H1 (cell line): ENCODE data around the gene MAP4K4. TPM values are rescaled to one million over a fixed set of nuclear protein-coding genes. Genes with fewer than 3 reads are reported as not detected.

Experiments
- CTCF ChIA-PET: fragments of 300-600 bp; sonication (Branson Sonifier 250); formaldehyde crosslinking; loops from one replicate; lab custom pipeline; 2021; ENCODE audit not compliant: partially characterized antibody; lab: Charles Lee
- POLR2A ChIA-PET: fragments of 300-600 bp; sonication (Branson Sonifier 250); formaldehyde crosslinking; loops from one replicate; lab custom pipeline; 2021; ENCODE audit warnings: inconsistent platforms; ENCODE audit not compliant: partially characterized antibody; lab: Charles Lee
- DNase-seq, 2 experiments: peaks; one replicate each; pipeline versions ENCODE4 v3.0.0 to v3.0.0-alpha.2; 2010 to 2022; ENCODE audit warnings: low spot score in 2 of 2, low read depth in 1 of 2, mixed read lengths in 1 of 2
- FAIRE-seq: peaks from 2 replicates; lab custom pipeline; 2011; peaks lifted over from hg19 to GRCh38; lab: Jason Lieb, UNC
- H2AFZ ChIP-seq: 2 replicates; pipeline ENCODE4 v1.8.1; 2012; ENCODE audit warnings: low read length, inconsistent platforms
- H2AK5ac ChIP-seq: 2 replicates; pipeline ENCODE4 v1.6.1; 2013; ENCODE audit warnings: low read depth, low read length
- H2BK120ac ChIP-seq: replicated peaks from 2 replicates; pipeline ENCODE3; 2013; ENCODE audit warnings: low read depth, low read length, inconsistent platforms
- H2BK12ac ChIP-seq: 2 replicates; pipeline ENCODE4 v1.6.1; 2013; ENCODE audit warnings: low read depth, low read length
- H2BK15ac ChIP-seq: 2 replicates; pipeline ENCODE4 v1.6.1; 2013; ENCODE audit warnings: low read length
- H2BK20ac ChIP-seq: 2 replicates; pipeline ENCODE4 v1.6.1; 2013; ENCODE audit warnings: low read length
- H2BK5ac ChIP-seq: 2 replicates; pipeline ENCODE4 v1.6.1; 2013; ENCODE audit warnings: low read depth, low read length
- H3K14ac ChIP-seq: 2 replicates; pipeline ENCODE4 v1.6.1; 2013; ENCODE audit warnings: inconsistent platforms; ENCODE audit not compliant: insufficient read length
- H3K18ac ChIP-seq: 2 replicates; pipeline ENCODE4 v1.6.1; 2013; ENCODE audit warnings: low read length; ENCODE audit errors: extremely low read depth
- H3K23ac ChIP-seq: 2 replicates; pipeline ENCODE4 v1.6.1; 2013; ENCODE audit warnings: inconsistent platforms; ENCODE audit not compliant: insufficient read length
- H3K23me2 ChIP-seq: 2 replicates; pipeline ENCODE4 v1.6.1; 2013; ENCODE audit warnings: low read depth, low read length
- H3K27ac ChIP-seq: 2 replicates; pipeline ENCODE4 v1.6.1; 2011; ENCODE audit warnings: low read depth, low read length, inconsistent platforms
- H3K27me3 ChIP-seq, 4 experiments: replicated peaks in 1 of 4; 1 replicate in 1 of 4; 2 replicates in 3 of 4; pipeline versions ENCODE4 v1.6.1 to v1.8.1; 2011 to 2013; ENCODE audit warnings: low read length in 3 of 4, mild to moderate bottlenecking in 3 of 4, inconsistent platforms in 2 of 4, mixed read lengths in 2 of 4, moderate library complexity in 1 of 4; ENCODE audit not compliant: control insufficient read depth in 3 of 4, insufficient read depth in 3 of 4; ENCODE audit errors: extremely low read depth in 1 of 4
- H3K36me3 ChIP-seq, 4 experiments: 2 replicates each; pipeline versions ENCODE4 v1.6.1 to v1.8.1; 2011 to 2013; ENCODE audit warnings: mild to moderate bottlenecking in 4 of 4, low read length in 3 of 4, moderate library complexity in 2 of 4, control low read depth in 1 of 4, inconsistent platforms in 1 of 4; ENCODE audit not compliant: insufficient read depth in 4 of 4, control insufficient read depth in 2 of 4
- H3K4ac ChIP-seq: replicated peaks from 2 replicates; pipeline ENCODE3; 2013; ENCODE audit warnings: low read length, low read depth, mixed read lengths, inconsistent platforms; ENCODE audit not compliant: insufficient read length
- H3K4me1 ChIP-seq, 4 experiments: replicated peaks in 1 of 4; 1 replicate in 1 of 4; 2 replicates in 3 of 4; pipeline versions ENCODE4 v1.6.1 to v1.8.1; 2011 to 2013; ENCODE audit warnings: low read length in 3 of 4, inconsistent platforms in 2 of 4, mixed read lengths in 1 of 4; ENCODE audit not compliant: insufficient read depth in 4 of 4, control insufficient read depth in 3 of 4
- H3K4me2 ChIP-seq, 2 experiments: 2 replicates each; pipeline versions ENCODE4 v1.6.1 to v1.8.1; 2011 to 2013; ENCODE audit warnings: low read depth in 2 of 2, low read length in 2 of 2, control low read depth in 1 of 2, inconsistent platforms in 1 of 2, mild to moderate bottlenecking in 1 of 2; ENCODE audit not compliant: insufficient read depth in 1 of 2
- H3K4me3 ChIP-seq, 4 experiments: fragments of 200-600, 300-600 bp in 1 of 4; sonication (generic), shearing (Covaris generic), sonication (Bioruptor Twin) in 1 of 4; 2 replicates each; pipeline versions ENCODE4 v1.5.1 to v1.8.1; 2011 to 2016; ENCODE audit warnings: low read length in 4 of 4, low read depth in 3 of 4, control low read depth in 2 of 4, inconsistent platforms in 2 of 4, mild to moderate bottlenecking in 2 of 4, mixed read lengths in 1 of 4, moderate library complexity in 1 of 4; ENCODE audit not compliant: insufficient read depth in 2 of 4; ENCODE audit errors: extremely low read depth in 1 of 4
- H3K56ac ChIP-seq: replicated peaks from 2 replicates; pipeline ENCODE3; 2013; ENCODE audit warnings: low read depth, mild to moderate bottlenecking, mixed read lengths, low read length, inconsistent platforms; ENCODE audit not compliant: insufficient read length
- H3K79me1 ChIP-seq: 2 replicates; pipeline ENCODE4 v1.6.1; 2013; ENCODE audit warnings: low read depth, low read length, control low read depth
- H3K79me2 ChIP-seq, 2 experiments: 2 replicates each; pipeline versions ENCODE4 v1.6.1 to v1.8.1; 2012 to 2013; ENCODE audit warnings: low read length in 2 of 2, mild to moderate bottlenecking in 2 of 2, inconsistent platforms in 1 of 2; ENCODE audit not compliant: insufficient read depth in 2 of 2, control insufficient read depth in 1 of 2
- H3K9ac ChIP-seq, 4 experiments: replicated peaks in 1 of 4; 1 replicate in 1 of 4; 2 replicates in 3 of 4; pipeline versions ENCODE4 v1.6.1 to v1.8.1; 2011 to 2013; ENCODE audit warnings: low read depth in 3 of 4, low read length in 3 of 4, control low read depth in 2 of 4, mild to moderate bottlenecking in 2 of 4, moderate library complexity in 2 of 4, inconsistent platforms in 1 of 4; ENCODE audit errors: extremely low read depth in 1 of 4
- H3K9me3 ChIP-seq, 2 experiments: 2 replicates each; pipeline versions ENCODE4 v1.6.1 to v1.8.1; 2012 to 2013; ENCODE audit warnings: mild to moderate bottlenecking in 2 of 2, moderate library complexity in 2 of 2, control low read depth in 1 of 2, inconsistent platforms in 1 of 2, low read depth in 1 of 2, low read length in 1 of 2, mixed read lengths in 1 of 2; ENCODE audit not compliant: insufficient read depth in 2 of 2
- H4K20me1 ChIP-seq, 2 experiments: replicated peaks in 1 of 2; 2 replicates each; pipeline versions ENCODE3 to v1.8.1; 2011 to 2013; ENCODE audit warnings: inconsistent platforms in 2 of 2, low read length in 2 of 2, mild to moderate bottlenecking in 1 of 2; ENCODE audit not compliant: insufficient read depth in 2 of 2, control insufficient read depth in 1 of 2
- H4K5ac ChIP-seq: 2 replicates; pipeline ENCODE4 v1.6.1; 2013; ENCODE audit warnings: low read length, low read depth, mixed read lengths, inconsistent platforms; ENCODE audit not compliant: insufficient read length
- H4K8ac ChIP-seq: 2 replicates; pipeline ENCODE4 v1.8.0; 2013; ENCODE audit warnings: mild to moderate bottlenecking, moderate library complexity, low read length, inconsistent platforms; ENCODE audit not compliant: insufficient read depth; ENCODE audit errors: extremely low read depth
- H4K91ac ChIP-seq: replicated peaks from 2 replicates; pipeline ENCODE3; 2013; ENCODE audit warnings: low read length, mixed read lengths, inconsistent platforms; ENCODE audit not compliant: insufficient read length
- BCL11A ChIP-seq, 2 experiments: IDR thresholded peaks; one replicate each; pipeline ENCODE4 v1.6.1; 2011; ENCODE audit warnings: low read depth in 2 of 2, low read length in 2 of 2, mild to moderate bottlenecking in 2 of 2
- CTCF ChIP-seq, 3 experiments: IDR thresholded peaks; 1 replicate in 2 of 3; 2 replicates in 1 of 3; pipeline versions ENCODE4 v1.5.1 to v1.6.1; 2011; ENCODE audit warnings: low read length in 3 of 3, mild to moderate bottlenecking in 3 of 3, inconsistent platforms in 2 of 3, low read depth in 1 of 3, moderate library complexity in 1 of 3; ENCODE audit not compliant: insufficient read depth in 1 of 3; ENCODE audit errors: control extremely low read depth in 1 of 3
- KDM4A ChIP-seq: IDR thresholded peaks from one replicate; pipeline ENCODE4 v1.7.1; 2012; ENCODE audit warnings: low read depth, mild to moderate bottlenecking, moderate library complexity, low read length, inconsistent platforms; ENCODE audit not compliant: severe bottlenecking
- KDM5A ChIP-seq: fragments of 200-600 bp; IDR thresholded peaks from 2 replicates; pipeline ENCODE4 v1.7.1; 2012; ENCODE audit warnings: mild to moderate bottlenecking, low read length, inconsistent platforms, mixed read lengths
- NRF1 ChIP-seq: IDR thresholded peaks from 2 replicates; pipeline ENCODE4 v1.6.1; 2011; ENCODE audit warnings: mild to moderate bottlenecking, low read depth, low read length, improper control_type of control experiment
- POLR2AphosphoS5 ChIP-seq: IDR thresholded peaks from 2 replicates; pipeline ENCODE4 v1.6.1; 2011; ENCODE audit warnings: low read depth, low read length
- POU5F1 ChIP-seq: IDR thresholded peaks from 2 replicates; pipeline ENCODE4 v1.6.1; 2011; ENCODE audit warnings: low read depth, mild to moderate bottlenecking, low read length, moderate library complexity
- RNF2 ChIP-seq: fragments of 200-900, 300-1000 bp; sonication (generic); IDR thresholded peaks from 2 replicates; pipeline ENCODE4 v1.7.1; 2016; ENCODE audit warnings: borderline replicate concordance, low read depth, mild to moderate bottlenecking, antibody characterized with exemption, low read length; ENCODE audit not compliant: poor library complexity, severe bottlenecking; ENCODE audit errors: missing control alignments
- RXRA ChIP-seq: IDR thresholded peaks from 2 replicates; pipeline ENCODE4 v1.6.1; 2011; ENCODE audit warnings: low read depth, mild to moderate bottlenecking, low read length, moderate library complexity; ENCODE audit not compliant: insufficient read depth
- TAF7 ChIP-seq: optimal IDR thresholded peaks from 2 replicates; pipeline ENCODE3; 2011; ENCODE audit warnings: low read depth, mild to moderate bottlenecking, inconsistent platforms, low read length, moderate library complexity, borderline replicate concordance
- TEAD4 ChIP-seq: IDR thresholded peaks from 2 replicates; pipeline ENCODE4 v1.6.1; 2012; ENCODE audit warnings: low read depth, low read length, inconsistent platforms, mixed read lengths
- WGBS, 2 experiments: shearing (Covaris generic) in 1 of 2; methylation state at CpG; one replicate each; pipeline versions ENCODE4 v1.1.6 to v1.1.7; 2013 to 2015; ENCODE audit warnings: low lambda C conversion rate in 2 of 2, mixed read lengths in 2 of 2, inconsistent platforms in 1 of 2, low coverage in 1 of 2, missing lambda C conversion rate in 1 of 2; ENCODE audit not compliant: insufficient replicate concordance in 2 of 2, insufficient coverage in 1 of 2, insufficient read length in 1 of 2; ENCODE audit errors: extremely low coverage in 1 of 2, missing lambda C conversion rate in 1 of 2; 5-methylcytosine and 5-hydroxymethylcytosine counted together
- polyA plus RNA-seq, 7 experiments: library from polyadenylated mRNA; depleted of rRNA in 3 of 7; stranded (reverse) in 5 of 7; unstranded in 2 of 7; fragments of >200 nt in 5 of 7; fragments of 200-250 nt in 2 of 7; gene quantifications; 1 replicate in 5 of 7; 2 replicates in 1 of 7; 4 replicates in 1 of 7; pipeline versions ENCODE4 v1.2.1 to v1.2.3, GENCODE V29; 2011 to 2013; ENCODE audit warnings: missing spikeins in 2 of 7, mixed read lengths in 2 of 7
- total RNA-seq: library from RNA; stranded (reverse); fragmentation: NEBNext Ultra II Directional; extraction: Animal tissue kit (Norgen Biotek cat#: 25700); gene quantifications from 2 replicates; pipeline ENCODE4 v1.2.1, GENCODE V29; 2021

The MAP4K4 gene
- total and polyA plus RNA-seq, 2 of the 8 experiments (the other 6 are each of a cell fraction or from before 2014, with no cell fraction given), result 53.2 to 138 TPM

- H3K4ac ChIP-seq, result no peak overlapping the region
- H3K23ac ChIP-seq, result no peak overlapping the region
- DNase-seq, result no peak
- no peak overlapping the region for H3K27ac ChIP-seq
- no peak overlapping the region for H3K4me3 ChIP-seq
- ChIA-PET CTCF (interaction anchor here (1.1 kb wide), 2 partner anchors 40 to 139 kb away, joined by 3 read pairs; no protein-coding TSS in a partner anchor), POLR2A (no interaction called here)
- no peak overlapping the region for H3K9ac ChIP-seq
- no peak overlapping the region for H3K14ac ChIP-seq
- WGBS, 2 experiments, result 86% methylated on average over 10 of the region's 10 CpGs; no CpG with 5 or more reads in 1 of the 2 experiments
- FAIRE-seq, result no peak
- no peak overlapping the region for H3K18ac ChIP-seq
- no peaks in the 10 kb centered on the region for H3K27me3 ChIP-seq
- no peaks in the 10 kb centered on the region for H3K79me1 ChIP-seq
- no peaks in the 10 kb centered on the region for H3K79me2 ChIP-seq
- H3K4me1 ChIP-seq, result no peaks in the 10 kb centered on the region
- no peak overlapping the region for H2BK120ac ChIP-seq
- no peaks in the 10 kb centered on the region for H3K23me2 ChIP-seq
- H2BK20ac ChIP-seq, result no peak overlapping the region
- H3K56ac ChIP-seq, result no peak overlapping the region
- H2AK5ac ChIP-seq, result no peak overlapping the region
- H2BK15ac ChIP-seq, result no peak overlapping the region
- no peak overlapping the region for H3K4me2 ChIP-seq
- peak overlapping the region; percentile 73; the same call in 1 of the 2 replicates for H2AFZ ChIP-seq
- no peaks in the 10 kb centered on the region for H4K20me1 ChIP-seq
- H3K9me3 ChIP-seq, result no peaks in the 10 kb centered on the region
- H4K5ac ChIP-seq, result no peak overlapping the region
- H2BK5ac ChIP-seq, result no peak overlapping the region
- H4K91ac ChIP-seq, result no peak overlapping the region
- H4K8ac ChIP-seq, result no peak overlapping the region
- H3K36me3 ChIP-seq, result no peaks in the 10 kb centered on the region
- no peak overlapping the region; the same call in 1 of the 2 replicates for H2BK12ac ChIP-seq
- TF ChIP-seq CTCF (IDR thresholded peaks at IDR 0.05; ENCODE audit: control extremely low read depth in 1 of 3, insufficient read depth in 1 of 3, low read depth in 1 of 3, low read length in 3 of 3) (peak in 2 of 3 experiments; percentile 4 to 16; a peak in 2 of 4 replicates), RXRA (no peak), KDM4A (no peak), RNF2 (no peak), POLR2AphosphoS5 (no peak), POU5F1 (no peak), KDM5A (no peak), NRF1 (no peak), TEAD4 (no peak), TAF7 (no peak), BCL11A (IDR thresholded peaks at IDR 0.05; ENCODE audit: low read depth in 2 of 2, low read length in 2 of 2) (no peak)
Measured at GRCh38 chr2:101665312-101665711, 32.2 kb upstream of the MAP4K4 start.
